GM23248 (cell line): Measurements from ENCODE around the gene TRIM32.

Source experiments
- EZH2 ChIP-seq: fragments of 200-600 bp; sonication (generic); IDR thresholded peaks from 2 replicates; pipeline ENCODE4 v1.6.1; 2018; ENCODE audit warnings: antibody characterized with exemption, mild to moderate bottlenecking; ENCODE audit not compliant: insufficient read depth, poor library complexity, severe bottlenecking
- EZH2phosphoT487 ChIP-seq: fragments of 200-600 bp; sonication (generic); IDR thresholded peaks from 2 replicates; pipeline ENCODE4 v1.6.1; 2018; ENCODE audit warnings: antibody characterized with exemption, moderate library complexity, mild to moderate bottlenecking, low read depth; ENCODE audit not compliant: insufficient read depth

DNA sequence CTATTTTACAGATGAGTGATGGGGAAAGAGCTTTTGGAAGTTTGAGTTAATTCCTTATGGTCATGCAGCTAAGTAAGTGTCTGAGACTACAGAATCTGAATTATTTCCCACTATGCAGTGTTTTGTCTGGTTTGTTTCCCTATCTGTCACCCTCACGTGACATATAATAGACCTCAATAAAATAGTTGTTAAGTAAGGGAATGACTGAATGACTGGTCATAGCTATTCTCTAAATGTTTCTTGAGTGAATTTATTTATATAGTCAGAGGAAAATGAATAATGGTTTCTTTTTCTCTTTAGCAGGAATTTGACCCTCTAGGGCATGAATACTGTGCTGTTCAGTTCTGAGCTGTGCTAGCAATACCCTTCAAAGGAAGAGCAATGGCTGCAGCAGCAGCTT is 10.3 kb downstream of the TRIM32 start:
- TF ChIP-seq EZH2: no peak
- no peak for TF ChIP-seq EZH2phosphoT487
